Lower leg skin (tissue), 3 donors: ENCODE measurements around the gene DUSP11.

Experiments
- POLR2A ChIP-seq, 2 donors: fragments of 450-650 bp; IDR thresholded peaks; one replicate each; pipeline ENCODE4 v1.6.1; 2016 to 2017; ENCODE audit warnings: antibody characterized with exemption in 2 of 2, mild to moderate bottlenecking in 1 of 2, moderate library complexity in 1 of 2
- TF ChIP-seq, protein P1 (sequence below), 3 donors: fragments of 450-650 bp; IDR thresholded peaks; one replicate each; pipeline ENCODE4 v1.5.1; 2016; ENCODE audit warnings: antibody characterized with exemption in 3 of 3, mild to moderate bottlenecking in 3 of 3, moderate library complexity in 2 of 3

- no peak for TF ChIP-seq POLR2A (IDR thresholded peaks at IDR 0.05)
- TF ChIP-seq, protein P1, sequence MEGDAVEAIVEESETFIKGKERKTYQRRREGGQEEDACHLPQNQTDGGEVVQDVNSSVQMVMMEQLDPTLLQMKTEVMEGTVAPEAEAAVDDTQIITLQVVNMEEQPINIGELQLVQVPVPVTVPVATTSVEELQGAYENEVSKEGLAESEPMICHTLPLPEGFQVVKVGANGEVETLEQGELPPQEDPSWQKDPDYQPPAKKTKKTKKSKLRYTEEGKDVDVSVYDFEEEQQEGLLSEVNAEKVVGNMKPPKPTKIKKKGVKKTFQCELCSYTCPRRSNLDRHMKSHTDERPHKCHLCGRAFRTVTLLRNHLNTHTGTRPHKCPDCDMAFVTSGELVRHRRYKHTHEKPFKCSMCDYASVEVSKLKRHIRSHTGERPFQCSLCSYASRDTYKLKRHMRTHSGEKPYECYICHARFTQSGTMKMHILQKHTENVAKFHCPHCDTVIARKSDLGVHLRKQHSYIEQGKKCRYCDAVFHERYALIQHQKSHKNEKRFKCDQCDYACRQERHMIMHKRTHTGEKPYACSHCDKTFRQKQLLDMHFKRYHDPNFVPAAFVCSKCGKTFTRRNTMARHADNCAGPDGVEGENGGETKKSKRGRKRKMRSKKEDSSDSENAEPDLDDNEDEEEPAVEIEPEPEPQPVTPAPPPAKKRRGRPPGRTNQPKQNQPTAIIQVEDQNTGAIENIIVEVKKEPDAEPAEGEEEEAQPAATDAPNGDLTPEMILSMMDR (IDR thresholded peaks at IDR 0.05), result no peak
These were observed 42.4 kb upstream of the DUSP11 start for GRCh38 chr2:73822276-73822675.
